Smooth muscle cell (in vitro differentiated cells): ENCODE measurements around the gene METTL25B. TPM values are rescaled to one million over a fixed set of nuclear protein-coding genes. Genes with fewer than 3 reads are reported as not detected.

ENCODE experiments used
- DNase-seq: peaks from one replicate; lab custom pipeline; 2025; ENCODE audit not compliant: unreplicated experiment; lab: John Stamatoyannopoulos, UW
- H2AFZ ChIP-seq: fragments of 200-600 bp; sonication (generic); 2 replicates; pipeline ENCODE4 v1.6.0; 2016; ENCODE audit warnings: antibody characterized with exemption, low read depth, mild to moderate bottlenecking
- H3F3A ChIP-seq: fragments of 200-600 bp; sonication (generic); 2 replicates; pipeline ENCODE4 v1.6.0; 2017; ENCODE audit warnings: antibody characterized with exemption, low read depth
- H3K27ac ChIP-seq: fragments of 200-600 bp; sonication (generic); 2 replicates; pipeline ENCODE4 v1.5.1; 2016; ENCODE audit warnings: low read depth, mild to moderate bottlenecking
- H3K27me3 ChIP-seq: fragments of 200-600 bp; sonication (generic); 2 replicates; pipeline ENCODE4 v1.6.1; 2016; ENCODE audit warnings: low read depth, mild to moderate bottlenecking
- H3K36me3 ChIP-seq: fragments of 200-600 bp; sonication (generic); 2 replicates; pipeline ENCODE4 v1.5.1; 2016; ENCODE audit warnings: low read depth
- H3K4me1 ChIP-seq: fragments of 200-600 bp; sonication (generic); 2 replicates; pipeline ENCODE4 v1.5.1; 2016; ENCODE audit warnings: low read depth
- H3K4me2 ChIP-seq: fragments of 200-600 bp; sonication (generic); 2 replicates; pipeline ENCODE4 v1.6.0; 2016; ENCODE audit warnings: mild to moderate bottlenecking
- H3K4me3 ChIP-seq: fragments of 200-600 bp; sonication (generic); 2 replicates; pipeline ENCODE4 v1.5.1; 2016; ENCODE audit warnings: mild to moderate bottlenecking
- H3K79me2 ChIP-seq: fragments of 200-600 bp; sonication (generic); 2 replicates; pipeline ENCODE4 v1.6.0; 2016; ENCODE audit warnings: low read depth, mild to moderate bottlenecking
- H3K9ac ChIP-seq: fragments of 200-600 bp; sonication (generic); 2 replicates; pipeline ENCODE4 v1.6.0; 2016; ENCODE audit warnings: low read depth
- H3K9me3 ChIP-seq: fragments of 200-600 bp; sonication (generic); replicated peaks from 2 replicates; pipeline ENCODE4 v1.5.1; 2016; ENCODE audit warnings: low read depth
- H4K20me1 ChIP-seq: fragments of 200-600 bp; sonication (generic); 2 replicates; pipeline ENCODE4 v1.6.0; 2016; ENCODE audit warnings: low read depth
- WGBS: methylation state at CpG from one replicate; pipeline ENCODE4 v1.1.7; 2016; ENCODE audit warnings: low lambda C conversion rate; 5-methylcytosine and 5-hydroxymethylcytosine counted together
- polyA plus RNA-seq: library from polyadenylated mRNA; unstranded; fragments of >200 nt; fragmentation: Nextera tagmentation; extraction: Ambion mirVana; gene quantifications from 2 replicates; pipeline ENCODE4 v1.2.1, GENCODE V29; 2016
- total RNA-seq: library from RNA; depleted of rRNA; stranded (reverse); fragments of >200 nt; gene quantifications from 2 replicates; pipeline ENCODE4 v1.2.3, GENCODE V29; 2014
- TF ChIP-seq, protein P1 (sequence below): fragments of 200-600 bp; sonication (generic); IDR thresholded peaks from 2 replicates; pipeline ENCODE4 v1.5.1; 2017; ENCODE audit warnings: borderline replicate concordance, mild to moderate bottlenecking, antibody characterized with exemption; ENCODE audit not compliant: insufficient read depth, poor library complexity, severe bottlenecking

METTL25B gene
- total and polyA plus RNA-seq, 2 experiments from 2014 or later = 11.0 to 17.5 TPM

- no peak for DNase-seq
- TF ChIP-seq, protein P1, sequence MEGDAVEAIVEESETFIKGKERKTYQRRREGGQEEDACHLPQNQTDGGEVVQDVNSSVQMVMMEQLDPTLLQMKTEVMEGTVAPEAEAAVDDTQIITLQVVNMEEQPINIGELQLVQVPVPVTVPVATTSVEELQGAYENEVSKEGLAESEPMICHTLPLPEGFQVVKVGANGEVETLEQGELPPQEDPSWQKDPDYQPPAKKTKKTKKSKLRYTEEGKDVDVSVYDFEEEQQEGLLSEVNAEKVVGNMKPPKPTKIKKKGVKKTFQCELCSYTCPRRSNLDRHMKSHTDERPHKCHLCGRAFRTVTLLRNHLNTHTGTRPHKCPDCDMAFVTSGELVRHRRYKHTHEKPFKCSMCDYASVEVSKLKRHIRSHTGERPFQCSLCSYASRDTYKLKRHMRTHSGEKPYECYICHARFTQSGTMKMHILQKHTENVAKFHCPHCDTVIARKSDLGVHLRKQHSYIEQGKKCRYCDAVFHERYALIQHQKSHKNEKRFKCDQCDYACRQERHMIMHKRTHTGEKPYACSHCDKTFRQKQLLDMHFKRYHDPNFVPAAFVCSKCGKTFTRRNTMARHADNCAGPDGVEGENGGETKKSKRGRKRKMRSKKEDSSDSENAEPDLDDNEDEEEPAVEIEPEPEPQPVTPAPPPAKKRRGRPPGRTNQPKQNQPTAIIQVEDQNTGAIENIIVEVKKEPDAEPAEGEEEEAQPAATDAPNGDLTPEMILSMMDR = no peak
- H3K27ac ChIP-seq = no peak overlapping the region
Observed at GRCh38 chr1:156708218-156708661, 20.0 kb upstream of the METTL25B start.

GRCh38 chr1:156709031-156709430 lies 19.2 kb upstream of the METTL25B start:
- peaks cover 55% of the 10 kb centered on the region for H3K4me1 ChIP-seq
- TF ChIP-seq, protein P1 = no peak
- H4K20me1 ChIP-seq = peaks cover 7% of the 10 kb centered on the region
- H3K4me2 ChIP-seq = no peak overlapping the region
- H3K9ac ChIP-seq = no peak overlapping the region
- 76% methylated on average over 4 of the region's 4 CpGs for WGBS
- H3F3A ChIP-seq = peaks cover 16% of the 10 kb centered on the region
- no peak for DNase-seq
- no peak overlapping the region for H2AFZ ChIP-seq
- no peaks in the 10 kb centered on the region for H3K27me3 ChIP-seq
- no peaks in the 10 kb centered on the region for H3K9me3 ChIP-seq
- H3K4me3 ChIP-seq = no peak overlapping the region
- H3K79me2 ChIP-seq = no peaks in the 10 kb centered on the region
- no peak overlapping the region for H3K27ac ChIP-seq
- no peaks in the 10 kb centered on the region for H3K36me3 ChIP-seq

More at GRCh38 chr1:156708218-156708661, 20.0 kb upstream of the METTL25B start:
- no peaks in the 10 kb centered on the region for H3K27me3 ChIP-seq
- no peaks in the 10 kb centered on the region for H3K9me3 ChIP-seq
- no peaks in the 10 kb centered on the region for H3K36me3 ChIP-seq
- no peak overlapping the region for H2AFZ ChIP-seq
- no peak overlapping the region for H3K9ac ChIP-seq
- H3K79me2 ChIP-seq = peaks cover 7% of the 10 kb centered on the region
- peaks cover 16% of the 10 kb centered on the region for H3F3A ChIP-seq
- H3K4me1 ChIP-seq = peaks cover 63% of the 10 kb centered on the region
- 22% methylated on average over 4 of the region's 4 CpGs for WGBS
- H3K4me3 ChIP-seq = no peak overlapping the region
- peak overlapping the region; percentile 91 for H3K4me2 ChIP-seq
- peaks cover 15% of the 10 kb centered on the region for H4K20me1 ChIP-seq

GRCh38 chr1:156709757-156710489 lies 18.3 kb upstream of the METTL25B start:
- Histone ChIP-seq H3K27me3 (no peaks in the 10 kb centered on the region), H3K36me3 (no peaks in the 10 kb centered on the region), H3K27ac (no peak overlapping the region), H3K4me2 (peak overlapping the region; percentile 33), H4K20me1 (no peaks in the 10 kb centered on the region), H3K4me1 (peaks cover 46% of the 10 kb centered on the region), H3K9me3 (no peaks in the 10 kb centered on the region), H3K9ac (no peak overlapping the region), H3K79me2 (no peaks in the 10 kb centered on the region), H2AFZ (no peak overlapping the region), H3F3A (peaks cover 16% of the 10 kb centered on the region), H3K4me3 (no peak overlapping the region)
- 61% methylated on average over 11 of the region's 11 CpGs for WGBS
- DNase-seq = no peak
- TF ChIP-seq, protein P1 = no peak
